SU-DHL-6 (cell line): ENCODE data around the gene NPAS2.

Source experiments
- EZH2phosphoT487 ChIP-seq: fragments of 200-600 bp; sonication (generic), shearing (Covaris generic); conservative IDR thresholded peaks from 2 replicates; pipeline ENCODE4 v1.6.1; 2018; ENCODE audit warnings: mild to moderate bottlenecking, antibody characterized with exemption, low read length, moderate library complexity, mixed read lengths
- TF ChIP-seq, protein P1 (sequence below): fragments of 200-600 bp; sonication (generic); IDR thresholded peaks from one replicate; pipeline ENCODE4 v1.5.1; 2017; ENCODE audit warnings: antibody characterized with exemption, mild to moderate bottlenecking, low read length, moderate library complexity; ENCODE audit not compliant: insufficient read depth, poor library complexity, severe bottlenecking

DNA sequence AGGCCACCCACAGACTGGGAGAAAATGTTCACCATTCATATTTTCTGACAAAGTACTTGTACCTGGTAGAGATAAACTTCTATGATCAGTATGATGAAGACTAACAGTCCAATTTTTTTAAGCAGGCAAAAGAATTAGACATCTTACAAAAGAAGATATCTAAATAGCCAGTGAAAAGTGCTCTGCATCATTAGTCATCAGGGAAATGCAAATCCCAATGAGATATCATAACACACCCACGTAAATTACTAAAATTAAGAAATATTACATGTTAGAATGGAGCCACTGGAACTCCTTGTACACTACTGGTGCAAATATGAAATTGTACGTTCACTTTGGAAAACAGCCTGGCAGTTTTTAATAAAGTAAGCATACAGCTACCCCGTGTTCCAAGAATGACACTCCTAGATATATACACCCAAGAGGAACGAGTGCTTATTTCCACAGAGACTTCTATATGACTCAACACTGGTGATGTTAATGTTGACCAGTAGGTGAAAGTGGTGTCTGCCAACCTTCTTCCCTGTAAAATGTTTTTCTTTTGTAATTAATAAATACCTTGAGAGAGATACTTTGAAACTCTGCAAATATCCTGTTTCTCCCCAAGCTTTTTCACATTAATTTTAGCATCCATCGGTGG is 80.3 kb downstream of the NPAS2 start:
- no peak for TF ChIP-seq EZH2phosphoT487
- TF ChIP-seq, protein P1, sequence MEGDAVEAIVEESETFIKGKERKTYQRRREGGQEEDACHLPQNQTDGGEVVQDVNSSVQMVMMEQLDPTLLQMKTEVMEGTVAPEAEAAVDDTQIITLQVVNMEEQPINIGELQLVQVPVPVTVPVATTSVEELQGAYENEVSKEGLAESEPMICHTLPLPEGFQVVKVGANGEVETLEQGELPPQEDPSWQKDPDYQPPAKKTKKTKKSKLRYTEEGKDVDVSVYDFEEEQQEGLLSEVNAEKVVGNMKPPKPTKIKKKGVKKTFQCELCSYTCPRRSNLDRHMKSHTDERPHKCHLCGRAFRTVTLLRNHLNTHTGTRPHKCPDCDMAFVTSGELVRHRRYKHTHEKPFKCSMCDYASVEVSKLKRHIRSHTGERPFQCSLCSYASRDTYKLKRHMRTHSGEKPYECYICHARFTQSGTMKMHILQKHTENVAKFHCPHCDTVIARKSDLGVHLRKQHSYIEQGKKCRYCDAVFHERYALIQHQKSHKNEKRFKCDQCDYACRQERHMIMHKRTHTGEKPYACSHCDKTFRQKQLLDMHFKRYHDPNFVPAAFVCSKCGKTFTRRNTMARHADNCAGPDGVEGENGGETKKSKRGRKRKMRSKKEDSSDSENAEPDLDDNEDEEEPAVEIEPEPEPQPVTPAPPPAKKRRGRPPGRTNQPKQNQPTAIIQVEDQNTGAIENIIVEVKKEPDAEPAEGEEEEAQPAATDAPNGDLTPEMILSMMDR = no peak
